Measurements from ENCODE around the gene INHBC.
"Not testable (repeated sequence)": the region's sequence is repeated elsewhere in the genome, so short reads cannot be mapped to it uniquely, and the experiment has no call there.

INHBC gene

DNA sequence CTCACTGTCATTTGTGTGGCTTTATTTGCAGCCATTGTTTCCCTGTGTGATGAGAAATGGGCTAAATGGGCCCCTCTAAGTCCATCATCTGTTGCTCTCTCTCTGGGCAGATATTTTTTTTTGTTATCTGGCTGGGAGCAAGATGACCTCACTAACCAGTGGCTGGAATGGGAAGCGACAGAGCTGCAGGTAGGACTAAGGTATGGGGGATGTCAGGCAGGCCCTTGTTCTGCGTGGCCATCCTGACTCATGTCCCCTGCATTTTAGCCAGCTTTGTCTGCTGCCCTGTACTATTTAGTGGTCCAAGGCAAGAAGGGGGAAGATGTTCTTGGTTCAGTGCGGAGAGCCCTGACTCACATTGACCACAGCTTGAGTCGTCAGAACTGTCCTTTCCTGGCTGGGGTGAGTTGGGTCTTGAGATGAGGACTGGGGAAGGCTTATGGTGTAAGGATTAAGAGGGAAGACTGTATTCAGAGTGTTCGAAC is 54.6 kb downstream of the INHBC start:
- peak; percentile 23 for DNase-seq
- Histone ChIP-seq H3K9me3 (ENCODE audit: severe bottlenecking) (no peaks in the 10 kb centered on the region), H3K27me3 (ENCODE audit: insufficient read depth, low read depth, severe bottlenecking) (no peaks in the 10 kb centered on the region), H3K4me3 (ENCODE audit: low read depth, low read length) (peak overlapping the region; percentile 99), H3K27ac (peak overlapping the region; percentile 99), H3K36me3 (peaks cover 52% of the 10 kb centered on the region)
- TF ChIP-seq, protein P1, sequence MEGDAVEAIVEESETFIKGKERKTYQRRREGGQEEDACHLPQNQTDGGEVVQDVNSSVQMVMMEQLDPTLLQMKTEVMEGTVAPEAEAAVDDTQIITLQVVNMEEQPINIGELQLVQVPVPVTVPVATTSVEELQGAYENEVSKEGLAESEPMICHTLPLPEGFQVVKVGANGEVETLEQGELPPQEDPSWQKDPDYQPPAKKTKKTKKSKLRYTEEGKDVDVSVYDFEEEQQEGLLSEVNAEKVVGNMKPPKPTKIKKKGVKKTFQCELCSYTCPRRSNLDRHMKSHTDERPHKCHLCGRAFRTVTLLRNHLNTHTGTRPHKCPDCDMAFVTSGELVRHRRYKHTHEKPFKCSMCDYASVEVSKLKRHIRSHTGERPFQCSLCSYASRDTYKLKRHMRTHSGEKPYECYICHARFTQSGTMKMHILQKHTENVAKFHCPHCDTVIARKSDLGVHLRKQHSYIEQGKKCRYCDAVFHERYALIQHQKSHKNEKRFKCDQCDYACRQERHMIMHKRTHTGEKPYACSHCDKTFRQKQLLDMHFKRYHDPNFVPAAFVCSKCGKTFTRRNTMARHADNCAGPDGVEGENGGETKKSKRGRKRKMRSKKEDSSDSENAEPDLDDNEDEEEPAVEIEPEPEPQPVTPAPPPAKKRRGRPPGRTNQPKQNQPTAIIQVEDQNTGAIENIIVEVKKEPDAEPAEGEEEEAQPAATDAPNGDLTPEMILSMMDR (IDR thresholded peaks at IDR 0.05; ENCODE audit: low read depth, low read length) = no peak

DNA sequence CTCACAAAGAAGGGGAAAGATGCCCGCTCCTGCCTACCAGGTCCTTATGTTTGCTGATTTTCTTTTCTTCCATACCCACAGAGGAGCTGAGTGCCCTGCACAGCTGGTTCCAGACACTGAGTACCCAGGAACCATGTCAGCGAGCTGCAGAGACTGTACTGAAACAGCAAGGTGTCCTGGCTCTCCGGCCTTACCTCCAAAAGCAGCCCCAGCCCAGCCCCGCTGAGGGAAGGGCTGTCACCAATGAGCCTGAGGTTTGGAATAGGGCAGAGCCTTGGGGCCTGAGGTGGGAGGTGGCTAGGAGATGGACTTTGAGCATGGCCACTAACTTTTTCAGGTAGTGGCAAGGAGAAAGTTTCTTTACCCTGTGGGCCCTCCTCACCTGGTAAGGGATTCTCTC is 55.5 kb downstream of the INHBC start:
- DNase-seq = no peak
- TF ChIP-seq, protein P1 (IDR thresholded peaks at IDR 0.05; ENCODE audit: low read depth, low read length) = no peak
- Histone ChIP-seq H3K27ac (peak overlapping the region; percentile 99), H3K27me3 (ENCODE audit: insufficient read depth, low read depth, severe bottlenecking) (no peaks in the 10 kb centered on the region), H3K9me3 (ENCODE audit: severe bottlenecking) (no peaks in the 10 kb centered on the region), H3K36me3 (peaks cover 57% of the 10 kb centered on the region), H3K4me3 (ENCODE audit: low read depth, low read length) (no peak overlapping the region)

DNA sequence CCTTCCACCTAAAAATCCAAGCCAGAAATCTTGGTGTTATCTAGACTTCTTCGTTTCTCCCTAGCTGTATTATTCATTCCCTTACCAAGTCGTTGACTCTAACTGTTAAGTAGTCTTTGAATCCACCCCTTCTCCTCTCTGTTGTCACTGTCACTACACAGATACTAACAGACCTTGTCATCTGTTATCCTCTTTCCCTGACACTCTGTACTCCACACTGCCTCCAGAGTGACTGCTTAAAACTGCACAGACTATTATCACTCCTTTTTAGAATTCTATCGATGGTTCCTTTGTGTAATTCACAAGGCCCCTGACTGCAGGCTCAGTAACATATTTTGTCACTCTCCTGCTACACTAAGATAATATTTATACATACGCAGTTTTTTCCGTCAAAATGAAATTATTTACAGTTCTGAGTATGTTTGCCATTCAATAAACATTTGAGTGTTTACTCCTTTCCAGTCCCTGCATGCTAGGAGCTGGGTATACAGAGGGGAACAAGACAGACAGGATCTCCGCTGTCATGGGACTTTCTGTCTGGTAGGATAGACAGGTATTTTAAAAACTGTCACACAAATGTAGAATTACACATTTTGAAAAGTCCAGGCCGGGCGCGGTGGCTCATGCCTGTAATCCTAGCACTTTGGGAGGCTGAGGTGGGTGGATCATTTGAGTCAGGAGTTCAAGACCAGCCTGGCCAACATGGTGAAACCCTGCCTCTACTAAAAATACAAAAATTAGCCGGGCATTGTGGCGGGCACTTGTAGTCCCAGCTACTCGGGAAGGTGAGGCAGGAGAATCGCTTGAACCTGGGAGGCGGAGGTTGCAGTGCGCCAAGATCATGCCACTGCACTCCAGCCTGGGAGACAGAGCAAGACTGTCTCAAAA is 57.1 kb downstream of the INHBC start:
- H3K9me3 ChIP-seq (ENCODE audit: severe bottlenecking) = no peaks in the 10 kb centered on the region
- TF ChIP-seq, protein P1 (IDR thresholded peaks at IDR 0.05; ENCODE audit: low read depth, low read length) = peak; percentile 52
- peak overlapping the region; percentile 30 for H3K27ac ChIP-seq
- peaks cover 68% of the 10 kb centered on the region for H3K36me3 ChIP-seq
- no peak overlapping the region for H3K4me3 ChIP-seq (ENCODE audit: low read depth, low read length)
- no peak for DNase-seq
- H3K27me3 ChIP-seq (ENCODE audit: insufficient read depth, low read depth, severe bottlenecking) = no peaks in the 10 kb centered on the region

DNA sequence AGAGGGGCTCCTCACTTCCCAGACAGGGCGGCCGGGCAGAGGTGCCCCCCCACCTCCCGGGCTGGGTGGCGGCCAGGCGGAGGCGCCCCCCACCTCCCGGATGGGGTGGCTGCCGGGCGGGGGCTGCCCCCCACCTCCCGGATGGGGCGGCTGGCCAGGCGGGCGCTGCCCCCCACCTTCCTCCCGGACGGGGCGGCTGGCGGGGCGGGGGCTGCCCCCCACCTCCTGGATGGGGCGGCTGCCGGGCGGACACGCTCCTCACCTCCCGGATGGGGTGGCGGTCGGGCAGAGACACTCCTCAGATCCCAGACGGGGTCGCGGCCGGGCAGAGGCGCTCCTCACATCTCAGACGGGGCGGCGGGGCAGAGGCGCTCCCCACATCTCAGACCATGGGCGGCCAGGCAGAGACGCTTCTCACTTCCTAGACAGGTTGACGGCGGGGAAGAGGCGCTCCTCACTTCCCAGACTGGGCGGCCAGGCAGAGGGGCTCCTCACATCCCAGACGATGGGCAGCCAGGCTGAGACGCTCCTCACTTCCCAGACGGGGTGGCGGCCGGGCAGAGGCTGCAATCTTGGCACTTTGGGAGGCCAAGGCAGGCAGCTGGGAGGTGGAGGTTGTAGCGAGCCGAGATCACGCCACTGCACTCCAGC is 60.6 kb downstream of the INHBC start:
- DNase-seq, H3K27ac ChIP-seq: not testable (repeated sequence)

DNA sequence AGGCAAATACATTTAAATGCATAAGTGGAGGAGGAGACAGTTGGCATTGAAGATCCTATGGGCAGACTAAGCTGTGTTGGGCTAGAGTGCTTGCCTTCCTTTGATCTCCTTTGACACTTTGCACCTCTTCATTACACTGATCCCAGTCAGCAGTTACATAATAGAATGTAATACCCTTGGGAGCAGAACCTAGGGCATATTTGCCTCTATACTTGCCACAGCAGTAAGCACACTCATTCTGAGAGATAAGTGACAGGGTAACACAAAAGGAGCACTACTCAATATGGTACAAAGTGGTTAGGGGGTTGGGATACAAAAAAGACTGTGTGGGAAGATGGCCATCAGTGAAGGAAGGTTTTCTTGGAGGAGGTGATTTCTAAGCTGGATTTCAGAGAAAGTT is 62.2 kb downstream of the INHBC start:
- no peak overlapping the region for H3K27ac ChIP-seq
- no peak overlapping the region for H3K4me3 ChIP-seq (ENCODE audit: low read depth, low read length)
- H3K27me3 ChIP-seq (ENCODE audit: insufficient read depth, low read depth, severe bottlenecking) = no peaks in the 10 kb centered on the region
- H3K36me3 ChIP-seq = peaks cover 81% of the 10 kb centered on the region
- TF ChIP-seq, protein P1 (IDR thresholded peaks at IDR 0.05; ENCODE audit: low read depth, low read length) = no peak
- H3K9me3 ChIP-seq (ENCODE audit: severe bottlenecking) = no peaks in the 10 kb centered on the region
- no peak for DNase-seq

More for the DNA sequence above, 60.6 kb downstream of the INHBC start:
- not testable (repeated sequence) for H3K4me3 ChIP-seq (ENCODE audit: low read depth, low read length); H3K9me3 ChIP-seq (ENCODE audit: severe bottlenecking); H3K27me3 ChIP-seq (ENCODE audit: insufficient read depth, low read depth, severe bottlenecking)
- H3K36me3 ChIP-seq = peaks cover 80% of the 10 kb centered on the region
